C4-2B (cell line): Measurements from ENCODE around the gene TPRG1L.

ENCODE experiments used
- ZFX ChIP-seq: fragments of 450-650 bp; IDR thresholded peaks from 2 replicates; pipeline ENCODE4 v1.6.1; 2017
- TF ChIP-seq, protein P1 (sequence below): fragments of 450-650 bp; conservative IDR thresholded peaks from 2 replicates; pipeline ENCODE4 v1.5.1; 2017; ENCODE audit warnings: mild to moderate bottlenecking

DNA sequence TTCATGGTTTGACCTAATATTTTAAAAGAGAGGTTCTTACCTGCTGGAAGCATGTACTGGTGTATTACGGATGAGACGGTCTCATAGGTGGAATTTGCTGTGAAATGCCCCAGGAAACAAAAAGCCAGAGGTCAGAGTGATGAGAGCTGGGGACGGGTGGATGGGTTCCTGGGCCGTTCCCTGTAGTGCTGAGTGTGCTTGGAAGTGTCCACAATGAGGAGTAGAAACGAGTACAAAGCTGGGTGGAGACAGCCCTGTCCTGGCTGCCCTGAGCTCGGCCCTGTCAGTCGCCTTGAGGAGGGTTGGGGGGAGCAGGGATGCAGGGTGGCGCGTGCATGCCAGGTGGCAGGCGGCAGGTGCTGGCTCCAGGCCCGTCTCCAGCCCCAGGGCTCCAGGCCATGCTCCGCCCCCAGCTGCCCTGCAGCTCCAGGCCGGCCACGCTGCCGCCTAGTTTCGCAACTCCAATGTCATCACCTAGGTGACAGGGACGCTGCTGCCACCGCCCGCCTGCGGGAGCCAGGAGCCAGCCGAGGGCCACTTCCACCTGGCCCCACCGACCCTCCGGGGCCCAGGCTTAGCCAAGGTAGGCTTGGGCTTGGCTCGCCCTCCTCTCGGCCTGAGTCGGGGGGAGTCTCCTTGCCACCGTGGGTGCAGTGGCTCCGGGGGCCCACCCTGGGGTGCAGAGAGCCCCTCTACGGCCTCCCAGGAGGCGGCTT, 43.9 kb downstream of the TPRG1L start:
- TF ChIP-seq, protein P1, sequence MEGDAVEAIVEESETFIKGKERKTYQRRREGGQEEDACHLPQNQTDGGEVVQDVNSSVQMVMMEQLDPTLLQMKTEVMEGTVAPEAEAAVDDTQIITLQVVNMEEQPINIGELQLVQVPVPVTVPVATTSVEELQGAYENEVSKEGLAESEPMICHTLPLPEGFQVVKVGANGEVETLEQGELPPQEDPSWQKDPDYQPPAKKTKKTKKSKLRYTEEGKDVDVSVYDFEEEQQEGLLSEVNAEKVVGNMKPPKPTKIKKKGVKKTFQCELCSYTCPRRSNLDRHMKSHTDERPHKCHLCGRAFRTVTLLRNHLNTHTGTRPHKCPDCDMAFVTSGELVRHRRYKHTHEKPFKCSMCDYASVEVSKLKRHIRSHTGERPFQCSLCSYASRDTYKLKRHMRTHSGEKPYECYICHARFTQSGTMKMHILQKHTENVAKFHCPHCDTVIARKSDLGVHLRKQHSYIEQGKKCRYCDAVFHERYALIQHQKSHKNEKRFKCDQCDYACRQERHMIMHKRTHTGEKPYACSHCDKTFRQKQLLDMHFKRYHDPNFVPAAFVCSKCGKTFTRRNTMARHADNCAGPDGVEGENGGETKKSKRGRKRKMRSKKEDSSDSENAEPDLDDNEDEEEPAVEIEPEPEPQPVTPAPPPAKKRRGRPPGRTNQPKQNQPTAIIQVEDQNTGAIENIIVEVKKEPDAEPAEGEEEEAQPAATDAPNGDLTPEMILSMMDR, result no peak
- TF ChIP-seq ZFX, result no peak
